HG03457 (cell line): ENCODE results near the gene ZNF74.
"Not testable (repeated sequence)": the region's sequence is repeated elsewhere in the genome, so short reads cannot be mapped to it uniquely, and the experiment has no call there.

Experiments
- ATAC-seq: cut with Tn5 transposase; IDR thresholded peaks from one replicate; pipeline ENCODE4 v1.9.1; 2021; ENCODE audit warnings: moderate number of reproducible peaks; ENCODE audit not compliant: unreplicated experiment

ZNF74 gene

GRCh38 chr22:20399866-20400605, 6.1 kb downstream of the ZNF74 start:
- ATAC-seq = no peak

GRCh38 chr22:20400606-20401375, 6.8 kb downstream of the ZNF74 start:
- ATAC-seq = no peak

- ATAC-seq = no peak
These were observed 7.5 kb downstream of the ZNF74 start for GRCh38 chr22:20401376-20402014.

GRCh38 chr22:20402960-20403778, 9.2 kb downstream of the ZNF74 start:
- no peak for ATAC-seq

- ATAC-seq = no peak
These were observed 9.8 kb downstream of the ZNF74 start for GRCh38 chr22:20403779-20404140.

GRCh38 chr22:20404881-20405280, 10.9 kb downstream of the ZNF74 start:
- no peak for ATAC-seq

- no peak for ATAC-seq
These were observed 11.5 kb downstream of the ZNF74 start for GRCh38 chr22:20405291-20405930.

- no peak for ATAC-seq
These were observed 12.2 kb downstream of the ZNF74 start for GRCh38 chr22:20405931-20406685.

- no peak for ATAC-seq
These were observed 12.9 kb downstream of the ZNF74 start for GRCh38 chr22:20406686-20407408.

GRCh38 chr22:20407829-20408228, 13.9 kb downstream of the ZNF74 start:
- no peak for ATAC-seq

- no peak for ATAC-seq
These were observed 14.9 kb downstream of the ZNF74 start for GRCh38 chr22:20408891-20409290.

GRCh38 chr22:20409385-20409784, 15.4 kb downstream of the ZNF74 start:
- not testable (repeated sequence) for ATAC-seq

GRCh38 chr22:20412474-20413216, 18.7 kb downstream of the ZNF74 start:
- no peak for ATAC-seq

- ATAC-seq = no peak
These were observed 19.5 kb downstream of the ZNF74 start for GRCh38 chr22:20413217-20414058.

- ATAC-seq = no peak
These were observed 20.1 kb downstream of the ZNF74 start for GRCh38 chr22:20414059-20414440.

GRCh38 chr22:20414450-20414849, 20.5 kb downstream of the ZNF74 start:
- ATAC-seq = no peak

GRCh38 chr22:20415241-20415640, 21.3 kb downstream of the ZNF74 start:
- not testable (repeated sequence) for ATAC-seq

GRCh38 chr22:20415699-20416098, 21.7 kb downstream of the ZNF74 start:
- ATAC-seq = not testable (repeated sequence)
